ENCODE measurements around the gene PIP5K1B. TPM values are rescaled to one million over a fixed set of nuclear protein-coding genes. Genes with fewer than 3 reads are reported as not detected.

PIP5K1B gene
- total RNA-seq, 1 experiment from 2014 or later: 2.5 TPM

GRCh38 chr9:68768619-68769018 lies 63.6 kb downstream of the PIP5K1B start:
- no peak overlapping the region for H3K9ac ChIP-seq (ENCODE audit: extremely low read depth, insufficient read length, low read length)
- no peak overlapping the region for H3K14ac ChIP-seq (ENCODE audit: insufficient read depth, low read length)
- no peak overlapping the region for H4K91ac ChIP-seq (ENCODE audit: insufficient read length, low read depth, low read length)
- no peak overlapping the region for H2AK5ac ChIP-seq (ENCODE audit: insufficient read length, low read length)
- Mint-ChIP-seq H3K4me3 (no peak overlapping the region), H3K4me1 (no peaks in the 10 kb centered on the region), H3K27ac (no peak overlapping the region), H3K9me3 (no peaks in the 10 kb centered on the region), H3K36me3 (ENCODE audit: insufficient read depth in 1 of 3, low read depth in 3 of 3) (no peaks in the 10 kb centered on the region), H3K27me3 (ENCODE audit: low read depth) (peaks cover 2% of the 10 kb centered on the region)
- no peak overlapping the region for H2BK20ac ChIP-seq (ENCODE audit: low read depth, low read length, poor library complexity, severe bottlenecking)
- no peaks in the 10 kb centered on the region for H3K23me2 ChIP-seq (ENCODE audit: insufficient read length, low read depth, low read length, poor library complexity, severe bottlenecking)
- no peak overlapping the region for H2BK120ac ChIP-seq (ENCODE audit: low read depth, low read length, poor library complexity, severe bottlenecking)
- H3K79me2 ChIP-seq (ENCODE audit: insufficient read depth, low read length): no peaks in the 10 kb centered on the region
- no peak overlapping the region for H3K23ac ChIP-seq (ENCODE audit: insufficient read length, low read depth, low read length)
- no peak overlapping the region for H3K56ac ChIP-seq (ENCODE audit: insufficient read length, low read depth, low read length)
- H3K4ac ChIP-seq (ENCODE audit: low read depth, low read length): no peak overlapping the region
- no peaks in the 10 kb centered on the region for H4K20me1 ChIP-seq (ENCODE audit: control insufficient read depth, insufficient read depth, insufficient read length)
- H3K4me1 ChIP-seq (ENCODE audit: insufficient read depth, low read length): no peaks in the 10 kb centered on the region
- no peak overlapping the region for H2BK5ac ChIP-seq (ENCODE audit: insufficient read length, low read length)
- no peaks in the 10 kb centered on the region for H3K9me3 ChIP-seq (ENCODE audit: control insufficient read depth, low read depth, low read length)
- H2AFZ ChIP-seq (ENCODE audit: low read length): no peak overlapping the region
- no peak for DNase-seq
- H3K79me1 ChIP-seq (ENCODE audit: insufficient read depth, low read depth, low read length, poor library complexity, severe bottlenecking): no peaks in the 10 kb centered on the region
- no peak overlapping the region for H3K27ac ChIP-seq (ENCODE audit: insufficient read length, low read depth, low read length)
- WGBS (ENCODE audit: extremely low coverage, insufficient read length, low lambda C conversion rate): no CpG with 5 or more reads among the region's 3 CpGs
- H3K18ac ChIP-seq (ENCODE audit: insufficient read length, low read depth, low read length): no peak overlapping the region
- TF ChIP-seq, protein P1, sequence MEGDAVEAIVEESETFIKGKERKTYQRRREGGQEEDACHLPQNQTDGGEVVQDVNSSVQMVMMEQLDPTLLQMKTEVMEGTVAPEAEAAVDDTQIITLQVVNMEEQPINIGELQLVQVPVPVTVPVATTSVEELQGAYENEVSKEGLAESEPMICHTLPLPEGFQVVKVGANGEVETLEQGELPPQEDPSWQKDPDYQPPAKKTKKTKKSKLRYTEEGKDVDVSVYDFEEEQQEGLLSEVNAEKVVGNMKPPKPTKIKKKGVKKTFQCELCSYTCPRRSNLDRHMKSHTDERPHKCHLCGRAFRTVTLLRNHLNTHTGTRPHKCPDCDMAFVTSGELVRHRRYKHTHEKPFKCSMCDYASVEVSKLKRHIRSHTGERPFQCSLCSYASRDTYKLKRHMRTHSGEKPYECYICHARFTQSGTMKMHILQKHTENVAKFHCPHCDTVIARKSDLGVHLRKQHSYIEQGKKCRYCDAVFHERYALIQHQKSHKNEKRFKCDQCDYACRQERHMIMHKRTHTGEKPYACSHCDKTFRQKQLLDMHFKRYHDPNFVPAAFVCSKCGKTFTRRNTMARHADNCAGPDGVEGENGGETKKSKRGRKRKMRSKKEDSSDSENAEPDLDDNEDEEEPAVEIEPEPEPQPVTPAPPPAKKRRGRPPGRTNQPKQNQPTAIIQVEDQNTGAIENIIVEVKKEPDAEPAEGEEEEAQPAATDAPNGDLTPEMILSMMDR (conservative IDR thresholded peaks at IDR 0.05): no peak
- H3K4me2 ChIP-seq (ENCODE audit: insufficient read depth, insufficient read length, low read length): no peak overlapping the region
- H4K5ac ChIP-seq (ENCODE audit: insufficient read length, low read depth, low read length): no peak overlapping the region
- no peak overlapping the region for H2BK12ac ChIP-seq (ENCODE audit: insufficient read length, low read depth, low read length)
- no peak overlapping the region for H2BK15ac ChIP-seq (ENCODE audit: low read depth, low read length)
- H3T11ph ChIP-seq (ENCODE audit: low read length): no peak overlapping the region
- no peak overlapping the region for H4K8ac ChIP-seq (replicated peaks; ENCODE audit: insufficient read length, low read depth, low read length)
- H3K27me3 ChIP-seq (ENCODE audit: insufficient read depth, low read length): no peaks in the 10 kb centered on the region
